Measurements from ENCODE around the gene CXCR6.

GRCh38 chr3:45962033-45962432 is 18.8 kb downstream of the CXCR6 start:
- TF ChIP-seq POLR2A (IDR thresholded peaks at IDR 0.05; ENCODE audit: low read length) (no peak), GATA1 (IDR thresholded peaks at IDR 0.05; ENCODE audit: low read depth, low read length) (no peak)
